Measurements from ENCODE around the gene SUMO2.

GRCh38 chr17:75155191-75155601, 27.6 kb downstream of the SUMO2 start:
- TF ChIP-seq CTCF (IDR thresholded peaks at IDR 0.05) (no peak), EP300 (IDR thresholded peaks at IDR 0.05) (no peak)
